Measurements from ENCODE around the gene IRF4. TPM values are rescaled to one million over a fixed set of nuclear protein-coding genes. Genes with fewer than 3 reads are reported as not detected.

The IRF4 gene
- total RNA-seq, 1 donor from 2014 or later = 0.04 TPM

GRCh38 chr6:348860-349396 lies 42.6 kb upstream of the IRF4 start:
- Histone ChIP-seq H3K27me3 (ENCODE audit: control insufficient read depth, insufficient read depth, low read length) (no peaks in the 10 kb centered on the region), H3K36me3 (ENCODE audit: control insufficient read depth, insufficient read depth, low read length) (no peaks in the 10 kb centered on the region), H3K4me3 (ENCODE audit: low read depth, low read length) (no peak overlapping the region)
- no peak for TF ChIP-seq CTCF (IDR thresholded peaks at IDR 0.05; ENCODE audit: insufficient read depth, low read length, poor library complexity, severe bottlenecking)
- DNase-seq (ENCODE audit: low read depth) = no peak

- DNase-seq (ENCODE audit: low read depth) = no peak
- Histone ChIP-seq H3K27me3 (ENCODE audit: control insufficient read depth, insufficient read depth, low read length) (no peaks in the 10 kb centered on the region), H3K36me3 (ENCODE audit: control insufficient read depth, insufficient read depth, low read length) (no peaks in the 10 kb centered on the region), H3K4me3 (ENCODE audit: low read depth, low read length) (no peak overlapping the region)
- no peak for TF ChIP-seq CTCF (IDR thresholded peaks at IDR 0.05; ENCODE audit: insufficient read depth, low read length, poor library complexity, severe bottlenecking)
Observed at GRCh38 chr6:349491-349921, 42.0 kb upstream of the IRF4 start.

GRCh38 chr6:350371-350770 lies 41.2 kb upstream of the IRF4 start:
- no peak for TF ChIP-seq CTCF (IDR thresholded peaks at IDR 0.05; ENCODE audit: insufficient read depth, low read length, poor library complexity, severe bottlenecking)
- no peaks in the 10 kb centered on the region for H3K36me3 ChIP-seq (ENCODE audit: control insufficient read depth, insufficient read depth, low read length)
- no peaks in the 10 kb centered on the region for H3K27me3 ChIP-seq (ENCODE audit: control insufficient read depth, insufficient read depth, low read length)
- DNase-seq (ENCODE audit: low read depth) = no peak
- no peak overlapping the region for H3K4me3 ChIP-seq (ENCODE audit: low read depth, low read length)

- no peak for DNase-seq (ENCODE audit: low read depth)
- no peak for TF ChIP-seq CTCF (IDR thresholded peaks at IDR 0.05; ENCODE audit: insufficient read depth, low read length, poor library complexity, severe bottlenecking)
- no peaks in the 10 kb centered on the region for H3K27me3 ChIP-seq (ENCODE audit: control insufficient read depth, insufficient read depth, low read length)
- H3K4me3 ChIP-seq (ENCODE audit: low read depth, low read length) = no peak overlapping the region
- H3K36me3 ChIP-seq (ENCODE audit: control insufficient read depth, insufficient read depth, low read length) = no peaks in the 10 kb centered on the region
Observed at GRCh38 chr6:351011-351866, 40.3 kb upstream of the IRF4 start.

GRCh38 chr6:351867-352289 lies 39.7 kb upstream of the IRF4 start:
- no peak overlapping the region for H3K4me3 ChIP-seq (ENCODE audit: low read depth, low read length)
- TF ChIP-seq CTCF (IDR thresholded peaks at IDR 0.05; ENCODE audit: insufficient read depth, low read length, poor library complexity, severe bottlenecking) = no peak
- H3K27me3 ChIP-seq (ENCODE audit: control insufficient read depth, insufficient read depth, low read length) = no peaks in the 10 kb centered on the region
- no peaks in the 10 kb centered on the region for H3K36me3 ChIP-seq (ENCODE audit: control insufficient read depth, insufficient read depth, low read length)
- DNase-seq (ENCODE audit: low read depth) = no peak

Measured in kidney epithelial cell (primary cell).